NCI-H774 (cell line): ENCODE measurements around the gene AGER.
"Not testable (repeated sequence)": the region's sequence is repeated elsewhere in the genome, so short reads cannot be mapped to it uniquely, and the experiment has no call there.

Experiments
- DNase-seq: peaks from one replicate; lab custom pipeline; 2025; lab: John Stamatoyannopoulos, UW

The AGER gene

DNA sequence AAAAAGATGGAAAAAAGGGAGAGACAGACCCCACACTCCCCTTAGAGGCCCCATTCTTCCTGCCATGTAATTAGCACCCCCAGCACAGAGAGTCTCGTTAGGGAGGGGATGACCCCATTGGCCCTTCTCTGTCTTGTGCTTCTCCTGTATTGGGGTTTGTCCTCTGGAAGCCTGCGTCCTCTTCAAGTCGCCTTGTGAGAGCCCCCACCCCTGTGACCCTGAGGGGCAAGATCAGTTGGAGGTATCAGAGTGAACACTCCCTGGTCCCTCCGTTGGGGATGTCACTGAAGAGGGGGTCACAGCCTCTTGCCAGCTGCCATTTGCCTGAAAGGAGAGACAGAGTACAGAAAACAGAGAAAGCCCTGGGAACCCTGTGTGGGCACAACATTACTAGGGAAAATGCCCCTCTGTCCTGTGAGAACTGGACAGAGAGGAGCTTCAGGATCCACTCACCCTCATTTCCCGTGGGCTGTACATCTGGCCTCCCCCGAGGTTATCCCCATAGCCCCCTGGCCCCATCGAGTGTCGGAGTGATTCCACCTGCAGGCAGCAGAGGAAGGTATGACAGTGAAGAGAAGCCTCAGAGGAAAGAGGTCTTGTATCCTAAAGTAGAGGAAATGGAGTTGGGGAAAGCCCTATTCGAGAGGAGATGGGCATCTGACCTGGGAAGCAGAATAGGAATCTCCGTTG is 2.2 kb upstream of the AGER start:
- DNase-seq = not testable (repeated sequence)

DNA sequence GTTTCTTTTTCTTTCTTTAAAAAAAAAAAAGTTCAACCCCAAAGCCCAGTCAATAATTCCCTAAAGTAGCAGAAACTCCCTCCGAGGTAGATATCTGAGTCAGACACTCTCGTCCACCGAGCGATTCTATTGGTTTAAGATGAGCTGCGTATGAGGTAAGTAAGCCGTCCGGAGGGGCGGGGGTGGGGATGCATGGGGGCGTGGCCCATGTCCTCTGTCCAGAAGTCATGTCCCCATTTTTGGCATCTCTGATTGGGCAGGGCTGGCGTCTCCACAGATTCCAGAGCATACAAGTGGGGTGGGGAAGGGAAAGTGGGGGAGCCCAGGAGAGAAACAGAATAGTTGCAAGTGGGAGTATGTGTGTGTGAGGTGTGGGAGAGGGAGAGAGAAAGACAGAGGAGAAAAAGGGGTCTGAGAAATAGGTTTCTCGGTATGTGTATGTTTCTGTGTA is 1.7 kb upstream of the AGER start:
- DNase-seq = not testable (repeated sequence)

DNA sequence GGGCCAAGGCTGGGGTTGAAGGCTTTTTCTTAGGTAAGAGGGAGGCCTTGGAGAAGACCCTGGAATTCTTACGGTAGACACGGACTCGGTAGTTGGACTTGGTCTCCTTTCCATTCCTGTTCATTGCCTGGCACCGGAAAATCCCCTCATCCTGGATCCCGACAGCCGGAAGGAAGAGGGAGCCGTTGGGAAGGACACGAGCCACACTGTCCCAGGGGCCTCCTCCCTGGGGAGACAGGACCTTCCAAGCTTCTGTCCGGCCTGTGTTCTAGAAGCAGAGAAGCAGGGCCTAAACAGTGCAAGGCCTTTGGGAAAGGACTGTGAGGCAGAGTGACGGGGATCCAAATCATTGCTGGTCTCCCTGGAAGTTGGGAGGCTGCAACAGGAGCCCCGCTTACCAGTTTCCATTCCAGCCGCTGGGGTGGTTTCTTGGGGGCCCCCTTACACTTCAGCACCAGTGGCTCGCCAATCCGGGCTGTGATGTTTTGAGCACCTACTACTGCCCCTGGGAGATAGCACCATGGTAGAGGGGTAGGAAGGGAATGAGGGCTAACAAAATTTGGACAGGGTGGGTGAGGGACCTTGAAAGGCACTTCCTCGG is 470 bp downstream of the AGER start:
- no peak for DNase-seq

DNA sequence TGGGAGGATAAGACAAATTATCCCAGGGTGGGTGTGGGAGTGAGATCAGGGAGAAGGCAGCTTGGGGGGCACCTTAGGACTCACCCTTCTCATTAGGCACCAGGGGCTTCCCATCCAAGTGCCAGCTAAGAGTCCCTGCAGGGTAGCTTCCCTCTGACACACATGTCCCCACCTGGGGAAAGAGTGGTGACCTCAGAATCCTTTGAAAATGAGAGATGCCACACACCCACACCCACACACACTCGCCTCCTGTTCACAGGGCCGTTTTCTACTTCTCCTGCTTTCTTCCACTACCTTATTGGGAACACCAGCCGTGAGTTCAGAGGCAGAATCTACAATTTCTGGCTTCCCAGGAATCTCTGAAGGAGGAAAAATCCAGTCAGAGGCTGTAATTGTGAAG is 1.0 kb downstream of the AGER start:
- no peak for DNase-seq

DNA sequence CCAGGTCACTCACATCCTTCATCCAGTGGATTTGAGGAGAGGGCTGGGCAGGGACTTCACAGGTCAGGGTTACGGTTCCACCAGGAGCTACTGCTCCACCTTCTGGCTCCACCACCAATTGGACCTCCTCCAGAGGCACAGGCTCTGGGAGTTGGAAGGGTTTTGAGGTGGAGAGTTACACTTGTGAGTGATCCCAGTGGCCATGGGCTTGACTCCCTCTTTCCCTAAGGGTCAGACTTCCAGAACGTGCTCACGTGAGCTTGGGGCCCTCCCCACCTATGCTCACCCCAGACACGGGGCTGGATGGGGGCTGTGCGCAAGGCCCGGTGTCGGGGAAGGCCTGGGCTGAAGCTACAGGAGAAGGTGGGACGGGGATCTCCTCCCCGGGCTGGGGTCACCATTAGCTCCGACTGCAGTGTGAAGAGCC is 1.5 kb downstream of the AGER start:
- DNase-seq = no peak

DNA sequence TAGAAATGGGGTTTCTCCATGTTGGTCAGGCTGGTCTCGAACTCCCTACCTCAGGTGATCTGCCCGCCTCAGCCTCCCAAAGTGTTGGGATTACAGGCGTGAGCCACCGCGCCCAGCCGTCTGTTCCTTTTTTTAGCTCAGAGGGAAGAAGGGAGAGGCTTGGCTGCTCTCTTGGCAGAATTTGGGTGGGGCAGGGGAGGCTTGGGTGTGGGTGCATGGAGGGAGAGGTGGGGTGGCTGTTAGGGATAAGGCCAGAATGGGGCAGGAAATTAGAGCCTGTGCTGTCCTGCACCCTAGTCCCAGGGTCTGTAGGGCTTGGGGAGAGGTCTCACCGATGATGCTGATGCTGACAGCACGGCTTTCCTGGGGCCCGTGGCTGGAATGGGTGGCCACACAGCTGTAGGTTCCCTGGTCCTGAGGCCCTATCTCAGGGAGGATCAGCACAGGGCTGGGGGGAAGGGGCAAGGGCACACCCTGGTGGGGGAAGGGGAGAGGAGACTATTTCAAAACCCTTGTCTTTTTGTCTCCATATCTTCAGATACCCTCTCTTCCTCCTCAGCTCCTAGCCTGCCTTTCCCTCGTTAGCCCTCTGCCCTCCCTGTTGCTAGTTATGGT is 2.0 kb downstream of the AGER start:
- no peak for DNase-seq

DNA sequence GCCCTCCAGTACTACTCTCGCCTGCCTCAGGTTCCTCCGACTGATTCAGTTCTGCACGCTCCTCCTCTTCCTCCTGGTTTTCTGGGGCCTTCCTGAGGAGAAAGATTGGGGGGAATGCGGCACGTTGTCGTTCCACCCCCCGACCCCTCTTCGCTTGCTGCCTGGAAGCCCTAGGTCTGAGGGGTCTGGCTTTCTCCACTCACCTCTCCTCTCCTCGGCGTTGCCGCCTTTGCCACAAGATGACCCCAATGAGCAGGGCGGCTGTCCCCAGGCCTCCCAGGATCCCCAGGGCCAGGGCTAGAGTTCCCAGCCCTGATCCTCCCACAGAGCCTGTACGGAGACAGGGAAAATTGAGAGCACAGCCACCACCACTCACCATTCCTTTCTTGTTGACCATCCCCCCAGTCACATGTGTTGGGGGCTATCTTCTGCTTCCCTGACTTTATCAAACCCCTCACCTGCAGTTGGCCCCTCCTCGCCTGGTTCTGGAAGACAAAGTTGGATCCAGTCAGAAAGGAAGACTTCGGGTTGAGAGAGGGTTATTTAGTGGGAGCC is 2.8 kb downstream of the AGER start:
- DNase-seq = no peak

DNA sequence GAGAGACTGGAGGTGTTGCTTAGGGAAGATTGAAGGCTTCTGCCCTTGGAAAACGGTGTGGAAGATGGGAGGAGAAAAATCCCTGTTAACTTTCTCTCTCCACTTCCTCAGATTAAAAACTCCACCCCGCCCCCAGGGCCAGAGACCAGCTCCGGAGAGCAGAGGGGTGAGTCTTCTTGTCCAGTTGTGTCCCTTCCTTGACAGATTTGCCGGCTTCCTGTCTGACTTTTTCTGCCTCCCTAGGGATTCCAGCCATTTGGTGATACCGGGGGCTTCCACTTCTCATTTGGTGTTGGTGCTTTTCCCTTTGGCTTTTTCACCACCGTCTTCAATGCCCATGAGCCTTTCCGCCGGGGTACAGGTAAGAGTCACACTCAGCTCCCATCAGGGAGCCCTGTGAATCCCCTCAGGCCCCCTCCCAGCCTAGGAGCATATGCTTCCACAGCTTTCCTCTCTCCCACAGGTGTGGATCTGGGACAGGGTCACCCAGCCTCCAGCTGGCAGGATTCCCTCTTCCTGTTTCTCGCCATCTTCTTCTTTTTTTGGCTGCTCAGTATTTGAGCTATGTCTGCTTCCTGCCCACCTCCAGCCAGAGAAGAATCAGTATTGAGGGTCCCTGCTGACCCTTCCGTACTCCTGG is 4.2 kb downstream of the AGER start:
- DNase-seq = no peak

DNA sequence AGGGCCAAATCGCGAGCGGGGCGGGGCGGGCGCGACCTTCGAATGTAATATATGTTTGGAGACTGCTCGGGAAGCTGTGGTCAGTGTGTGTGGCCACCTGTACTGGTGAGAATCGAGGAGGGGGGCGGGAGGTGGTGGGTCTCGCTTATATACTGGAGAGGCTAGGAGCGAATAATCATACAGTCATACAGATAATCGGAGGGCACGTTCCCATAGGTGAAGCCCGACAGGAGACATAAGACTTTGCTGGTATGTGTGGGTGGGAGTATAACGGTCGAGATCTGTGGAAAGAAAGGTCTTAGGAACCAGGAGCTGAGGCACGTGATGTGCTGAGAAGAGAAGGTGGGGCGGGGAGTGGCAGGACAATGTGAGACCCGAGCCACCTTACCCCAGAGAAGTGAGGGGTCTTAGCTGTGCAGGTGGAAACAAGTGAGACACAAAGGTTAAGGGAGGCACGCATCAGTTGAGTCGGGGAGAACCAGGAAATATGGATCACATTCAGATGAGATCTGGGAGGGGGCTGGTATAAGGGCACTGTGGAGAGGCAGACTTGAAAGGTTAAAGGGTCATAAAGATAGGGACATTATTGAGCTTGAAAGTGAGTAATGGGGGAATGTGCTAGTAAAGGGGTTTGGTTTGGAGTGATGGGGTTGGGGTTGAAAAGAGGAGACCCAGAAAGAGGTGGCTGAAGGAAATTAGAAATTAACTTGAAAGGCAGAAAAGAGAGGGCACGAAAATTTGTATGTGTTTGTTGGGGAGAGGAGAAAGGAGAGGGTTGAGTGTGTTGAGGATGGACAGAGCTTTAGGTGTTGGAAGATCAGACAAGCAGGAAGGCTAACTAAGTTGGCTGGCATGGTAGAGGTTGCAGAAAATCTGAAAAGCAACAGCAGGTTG is 5.3 kb downstream of the AGER start:
- DNase-seq = no peak

DNA sequence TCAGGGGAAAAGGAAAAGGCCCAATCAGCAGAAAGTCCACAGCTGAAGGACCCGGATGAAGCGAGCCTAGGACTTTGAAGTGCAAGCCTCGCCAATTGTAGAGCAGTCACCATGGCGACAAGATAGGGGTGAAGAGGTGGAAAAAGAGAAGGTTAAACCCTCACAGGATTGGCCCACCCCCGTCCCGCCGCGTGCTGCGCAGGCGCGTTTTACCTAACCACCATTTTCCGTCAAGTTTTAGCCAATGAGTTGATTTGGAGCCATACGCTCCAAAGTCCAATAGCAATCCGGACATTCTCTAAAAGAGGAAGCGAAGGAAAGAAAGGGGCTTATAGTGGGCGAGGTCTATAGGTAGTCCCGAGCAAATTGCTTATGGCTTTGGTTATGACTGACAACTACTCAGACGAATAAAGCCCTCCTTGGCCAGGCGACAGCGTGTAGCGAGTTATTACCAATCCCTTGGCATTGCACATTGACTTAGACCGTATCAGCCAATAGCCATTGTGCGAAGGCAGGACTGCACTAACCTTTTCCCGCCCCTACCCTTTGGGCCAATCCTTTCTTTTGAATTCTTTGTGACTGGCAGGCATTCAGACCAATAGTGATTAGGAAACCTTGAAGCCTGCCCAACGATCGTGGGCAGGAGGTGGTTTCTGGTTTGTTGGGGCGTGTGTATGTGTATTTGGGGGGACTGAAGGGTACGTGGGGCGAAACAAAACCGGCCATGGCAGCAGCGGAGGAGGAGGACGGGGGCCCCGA is 6.1 kb downstream of the AGER start, which contains the start of gene RNF5:
Gene RNF5 (plus strand): TSS at position 618 of the 759 bp plus-strand sequence. CDS start 107 bp downstream, at position 725.
- DNase-seq = peak; percentile 99

DNA sequence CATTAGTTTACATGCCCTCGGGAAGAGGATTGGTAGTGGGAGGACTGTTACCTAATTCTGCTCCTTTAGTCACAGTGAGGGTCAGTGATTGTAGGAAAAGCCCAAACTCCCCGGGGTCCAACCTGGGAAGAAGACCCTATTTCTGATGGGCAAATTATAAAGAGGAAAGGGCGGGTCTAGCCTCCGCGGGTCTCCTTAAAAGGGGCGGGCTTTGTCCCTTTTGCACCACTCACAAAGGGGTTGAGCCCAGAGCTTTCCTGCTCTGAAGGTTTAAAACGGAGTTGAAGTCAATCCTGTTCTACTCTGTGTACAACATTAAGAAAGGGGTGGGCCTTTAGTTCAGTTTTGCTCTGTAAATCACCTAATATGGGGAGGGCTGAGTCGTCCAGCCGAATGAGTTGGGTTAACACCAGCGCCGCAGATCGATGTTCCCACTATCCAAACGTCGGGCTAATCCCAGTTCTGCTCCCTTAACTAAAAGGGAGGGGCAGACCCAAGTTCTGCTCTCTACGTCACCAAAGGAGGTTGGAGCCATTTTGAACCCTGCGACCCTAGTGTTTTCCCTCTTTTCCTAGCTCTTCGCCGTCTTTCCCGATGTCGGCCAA is 6.8 kb downstream of the AGER start:
- peak; percentile 71 for DNase-seq

DNA sequence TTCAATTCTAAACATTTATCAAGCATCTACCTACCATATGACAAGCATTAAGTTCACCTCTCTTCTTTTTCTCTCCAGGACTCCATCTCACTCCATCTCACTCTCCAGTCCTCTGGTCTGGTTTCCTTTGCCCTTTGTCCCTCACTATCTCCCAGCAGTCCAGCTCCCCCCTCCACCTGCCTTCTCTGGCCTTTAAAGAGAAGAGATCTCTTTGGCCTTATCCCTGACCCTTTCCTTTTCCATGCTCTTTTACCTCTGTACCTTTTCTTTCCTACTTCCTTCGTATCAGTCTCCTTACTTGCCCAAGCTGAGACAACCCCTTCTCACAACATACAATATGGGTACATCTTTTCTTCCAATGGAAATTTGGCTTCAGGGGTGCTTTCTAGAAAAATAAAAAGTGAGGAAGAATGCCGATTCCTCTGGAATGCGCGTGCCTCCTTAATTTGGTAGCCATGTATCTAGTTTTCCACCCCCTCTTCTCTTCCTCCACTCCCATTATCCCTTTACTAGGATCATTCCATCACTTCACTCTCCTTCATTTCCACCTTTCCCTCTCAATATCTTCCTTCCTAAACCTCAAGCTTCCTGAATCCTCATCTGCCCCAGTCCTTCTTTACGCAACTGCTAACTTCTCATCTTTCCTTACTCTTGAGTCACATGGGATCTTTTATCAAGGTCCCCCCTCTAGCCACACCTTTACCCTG is 7.4 kb downstream of the AGER start:
- DNase-seq = no peak

DNA sequence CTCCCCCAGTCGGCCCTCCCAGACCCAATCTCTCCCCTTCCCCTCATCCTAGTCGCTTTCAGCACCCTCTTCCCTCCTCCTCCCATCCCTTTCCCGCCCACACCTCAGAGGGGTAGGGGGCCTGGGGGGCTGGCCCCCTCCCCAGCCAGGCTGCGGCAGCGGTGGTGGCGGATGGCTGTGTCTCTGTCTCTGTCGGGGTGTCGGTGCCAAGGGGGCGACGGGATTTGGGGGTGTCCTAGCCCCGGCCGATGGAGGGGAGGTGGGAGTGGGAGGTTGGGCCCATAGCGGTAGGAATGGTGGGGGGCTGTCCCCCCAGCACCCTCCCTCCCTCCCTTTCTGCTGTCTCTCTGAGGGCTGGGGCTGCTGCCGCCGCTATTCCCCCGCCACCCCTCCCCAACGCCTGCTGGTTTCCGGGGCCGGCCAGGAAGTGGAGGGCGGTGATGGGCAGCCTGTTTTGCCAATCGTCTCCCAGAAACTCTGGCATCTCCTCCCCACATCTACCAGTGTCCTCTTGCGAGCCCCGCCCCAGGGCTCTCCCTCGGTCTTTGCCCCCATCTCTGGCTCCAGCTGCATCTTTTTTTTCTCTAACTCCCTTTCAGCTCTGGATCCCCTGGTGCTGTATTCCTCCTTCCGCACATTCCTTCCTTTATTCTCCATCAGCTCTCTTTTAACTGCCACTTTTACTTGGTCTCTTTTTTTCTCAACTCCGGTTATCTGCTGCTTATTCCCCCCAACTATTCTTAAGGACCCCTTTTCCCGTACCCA is 8.2 kb downstream of the AGER start, which contains the start of gene AGPAT1:
Gene AGPAT1 (minus strand): TSS at position 374 of the 765 bp plus-strand sequence. CDS start 4,588 bp downstream, outside the sequence.
- peak; percentile 91 for DNase-seq

DNA sequence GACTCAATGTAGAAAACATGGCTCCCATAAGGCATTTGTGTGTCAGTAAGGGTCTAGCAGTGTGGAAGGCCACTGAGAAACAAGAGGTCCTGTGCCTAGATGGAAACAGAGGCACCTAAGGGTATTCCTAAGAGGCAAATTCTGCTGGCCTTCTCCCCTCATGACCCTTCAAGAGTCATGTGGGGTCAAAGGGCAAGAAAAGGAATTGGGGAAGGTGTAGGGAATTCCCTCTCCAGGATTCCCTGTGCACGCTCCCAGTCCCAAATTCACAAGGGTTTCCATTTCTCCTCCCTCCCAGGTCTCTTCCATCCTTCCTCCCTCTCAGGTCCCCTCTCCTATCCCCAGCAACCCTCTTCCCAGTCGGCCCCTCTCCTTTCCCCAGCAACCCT is 8.7 kb downstream of the AGER start:
- DNase-seq = no peak

DNA sequence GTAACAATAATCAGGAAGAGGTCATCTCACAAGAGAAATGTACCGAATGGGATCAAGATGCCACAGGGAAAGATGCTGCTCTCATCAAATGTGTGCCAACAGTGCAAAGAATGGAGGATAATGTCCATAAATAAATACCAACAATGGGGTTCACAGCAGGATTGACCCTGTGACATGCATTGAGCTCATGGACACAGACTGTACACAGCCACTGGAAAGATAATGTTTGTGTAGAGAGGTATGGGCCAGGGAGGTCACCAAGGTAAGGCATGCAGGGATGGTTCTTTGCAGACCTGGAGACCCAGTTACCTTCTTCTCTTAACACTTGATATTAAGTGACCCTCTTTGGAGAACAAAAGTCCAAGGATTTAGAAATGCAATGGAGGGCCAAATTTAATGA is 9.6 kb downstream of the AGER start:
- no peak for DNase-seq

DNA sequence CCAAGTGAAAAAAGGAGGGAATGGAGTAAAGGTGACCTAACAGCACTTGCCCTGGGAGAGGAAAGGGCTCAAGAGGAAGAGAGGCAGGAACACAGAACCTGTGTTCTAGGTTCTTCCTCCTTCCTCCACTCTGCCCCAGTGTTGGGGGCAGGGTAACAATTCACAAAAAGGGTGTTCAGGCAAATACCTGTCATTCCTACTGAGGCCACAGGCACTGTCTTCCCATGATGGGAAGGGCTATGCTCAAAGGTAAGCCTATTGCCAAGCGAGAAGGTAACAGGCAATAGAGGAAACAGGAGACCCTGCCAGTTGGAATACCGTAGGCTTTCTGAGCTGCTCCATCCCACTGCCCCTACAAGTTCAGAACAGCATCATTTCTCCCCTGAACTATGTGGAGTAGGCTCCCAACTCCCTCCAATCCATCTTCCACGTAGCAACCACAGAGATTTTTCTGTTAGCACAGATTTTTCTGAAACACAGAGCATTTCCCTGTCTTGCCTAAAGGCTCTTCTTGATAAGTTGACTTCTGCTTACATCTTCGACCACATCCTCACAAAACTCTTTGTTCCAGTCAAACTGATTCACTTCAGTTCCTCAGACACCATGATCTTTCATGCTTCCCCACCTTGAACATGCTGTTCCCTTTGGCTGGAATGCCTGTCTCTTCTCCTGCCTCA is 10.9 kb downstream of the AGER start:
- no peak for DNase-seq

DNA sequence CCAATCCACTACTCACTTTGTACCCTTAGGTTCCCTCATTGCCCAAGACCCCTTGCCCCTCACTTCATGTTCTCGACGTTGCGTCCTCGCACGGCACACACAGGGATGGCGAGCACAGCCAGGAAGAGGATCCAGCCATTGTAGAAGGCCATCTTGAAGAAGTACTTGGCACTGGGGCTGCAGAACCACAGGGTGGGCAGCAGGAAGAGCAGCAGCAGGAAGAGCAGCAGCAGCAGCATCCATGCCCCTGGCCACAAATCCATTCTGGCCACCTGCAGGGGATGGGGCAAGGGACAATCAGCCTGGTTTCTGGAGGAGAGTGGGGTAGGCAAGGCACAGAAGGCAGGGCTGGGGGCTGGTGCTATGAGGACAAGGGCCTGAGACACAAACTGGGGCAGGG is 12.8 kb downstream of the AGER start:
- no peak for DNase-seq

DNA sequence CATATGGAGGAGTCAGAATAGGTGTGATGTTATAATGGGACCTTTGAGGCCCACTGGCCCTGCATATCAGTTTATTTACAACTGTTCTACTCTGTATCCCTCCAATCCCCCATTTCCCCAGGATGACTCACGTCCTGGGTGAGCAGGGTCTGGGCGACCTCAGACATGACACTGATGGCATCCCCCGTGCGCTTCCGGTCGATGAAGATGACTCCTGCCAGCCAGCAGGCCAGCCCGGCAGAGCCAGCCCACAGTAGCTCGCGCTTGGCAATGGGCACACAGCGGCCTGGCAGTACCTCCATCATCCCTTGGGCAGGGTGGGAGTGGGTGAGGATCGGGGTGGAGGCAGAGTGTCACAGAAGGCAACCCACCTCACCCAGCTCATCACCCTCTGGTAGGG is 13.8 kb downstream of the AGER start:
- DNase-seq = no peak
